Esophagus squamous epithelium (tissue), 4 donors: ENCODE data around the gene CNTNAP4.

Experiments used
- CTCF ChIP-seq, 6 experiments: fragments of 450-650 bp in 4 of 6; fragments of 200-600 bp in 2 of 6; sonication (generic) in 2 of 6; IDR thresholded peaks; one replicate each; pipeline ENCODE4 v1.5.1; 2016 to 2019; ENCODE audit warnings: antibody characterized with exemption in 6 of 6, mild to moderate bottlenecking in 4 of 6, moderate library complexity in 4 of 6
- POLR2A ChIP-seq, 4 donors: fragments of 450-650 bp; IDR thresholded peaks; one replicate each; pipeline ENCODE4 v1.6.1; 2017; ENCODE audit warnings: antibody characterized with exemption in 4 of 4, mild to moderate bottlenecking in 4 of 4, moderate library complexity in 3 of 4

DNA sequence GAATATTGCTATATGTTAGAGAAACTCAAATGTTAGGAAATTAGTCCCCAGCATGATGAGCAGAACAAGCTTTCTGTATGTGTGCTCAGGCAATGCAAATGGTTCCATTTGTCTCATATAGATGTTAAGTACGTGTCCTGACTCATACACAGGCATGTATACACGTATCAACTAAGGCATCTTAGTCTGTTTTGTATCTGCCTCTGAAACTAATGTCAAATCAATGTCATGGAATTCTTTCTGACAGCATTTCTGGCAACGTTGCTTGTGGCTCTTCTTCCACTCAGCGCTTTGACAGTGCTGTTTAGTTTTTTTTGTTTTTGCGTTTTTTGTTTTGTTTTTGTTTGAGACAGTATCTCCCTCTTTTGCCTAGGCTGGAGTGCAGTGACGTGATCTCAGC lies 111.9 kb downstream of the CNTNAP4 start:
- TF ChIP-seq CTCF (IDR thresholded peaks at IDR 0.05) (no peak), POLR2A (IDR thresholded peaks at IDR 0.05) (no peak)
